CD4-positive, alpha-beta memory T cell (primary cell): Measurements from ENCODE around the gene DYNLRB1. TPM values are rescaled to one million over a fixed set of nuclear protein-coding genes. Genes with fewer than 3 reads are reported as not detected.

Experiments used
- CTCF ChIA-PET: fragments of 350-600 bp; sonication (Branson Sonifier 250); formaldehyde crosslinking; loops from one replicate; lab custom pipeline; 2021; ENCODE audit warnings: inconsistent platforms; ENCODE audit not compliant: partially characterized antibody; lab: Charles Lee
- POLR2A ChIA-PET: fragments of 350-600 bp; sonication (Branson Sonifier 250); formaldehyde crosslinking; loops from one replicate; lab custom pipeline; 2021; ENCODE audit not compliant: partially characterized antibody; lab: Charles Lee
- DNase-seq, 5 donors: peaks; one replicate each; pipeline versions ENCODE4 v3.0.0 to v3.0.0-alpha.2; 2020 to 2022; ENCODE audit warnings: mixed read lengths in 1 of 5
- H3K27ac ChIP-seq: one replicate; pipeline ENCODE4 v1.7.0; 2013; ENCODE audit warnings: low read depth, low read length
- H3K27me3 ChIP-seq: 2 replicates; pipeline ENCODE4 v1.7.0; 2013; ENCODE audit warnings: mild to moderate bottlenecking, low read length, moderate library complexity; ENCODE audit not compliant: insufficient read depth
- H3K36me3 ChIP-seq: 2 replicates; pipeline ENCODE4 v1.7.0; 2013; ENCODE audit warnings: mild to moderate bottlenecking, low read length, moderate library complexity; ENCODE audit not compliant: insufficient read depth
- H3K4me1 ChIP-seq: 2 replicates; pipeline ENCODE4 v1.7.0; 2013; ENCODE audit warnings: mild to moderate bottlenecking, low read length, moderate library complexity; ENCODE audit not compliant: insufficient read depth
- H3K4me3 ChIP-seq, 2 donors: one replicate each; pipeline ENCODE4 v1.7.0; 2013; ENCODE audit warnings: low read length in 2 of 2, mild to moderate bottlenecking in 1 of 2
- H3K9me3 ChIP-seq, 2 donors: one replicate each; pipeline ENCODE4 v1.7.0; 2013; ENCODE audit warnings: low read length in 2 of 2, control low read depth in 1 of 2; ENCODE audit not compliant: control insufficient read depth in 1 of 2
- H3K27ac Mint-ChIP-seq, 7 donors: one replicate each; pipeline ENCODE4 v1.8.0; 2020 to 2021; ENCODE audit warnings: mixed read lengths in 7 of 7, mild to moderate bottlenecking in 6 of 7, inconsistent platforms in 3 of 7, moderate library complexity in 3 of 7
- H3K27me3 Mint-ChIP-seq, 2 donors: one replicate each; pipeline ENCODE4 v1.8.0; 2020 to 2021; ENCODE audit warnings: mixed read lengths in 2 of 2
- H3K36me3 Mint-ChIP-seq, 2 donors: one replicate each; pipeline ENCODE4 v1.8.0; 2020 to 2021; ENCODE audit warnings: mixed read lengths in 2 of 2, inconsistent platforms in 1 of 2, mild to moderate bottlenecking in 1 of 2
- H3K4me1 Mint-ChIP-seq, 4 donors: one replicate each; pipeline ENCODE4 v1.8.0; 2020 to 2021; ENCODE audit warnings: mixed read lengths in 4 of 4, mild to moderate bottlenecking in 1 of 4
- H3K4me3 Mint-ChIP-seq, 8 donors: one replicate each; pipeline ENCODE4 v1.8.0; 2020 to 2021; ENCODE audit warnings: mixed read lengths in 8 of 8, mild to moderate bottlenecking in 7 of 8, moderate library complexity in 6 of 8, inconsistent platforms in 3 of 8
- H3K9me3 Mint-ChIP-seq, 8 donors: one replicate each; pipeline ENCODE4 v1.8.0; 2020 to 2021; ENCODE audit warnings: mixed read lengths in 8 of 8, mild to moderate bottlenecking in 5 of 8, inconsistent platforms in 3 of 8, moderate library complexity in 1 of 8
- intact Hi-C: fragments of 100-400 bp; cut with micrococcal nuclease; formaldehyde crosslinking; loops from one replicate; pipeline ENCODE4 v1.15.1; 2023
- polyA plus RNA-seq, 2 donors: library from polyadenylated mRNA; unstranded; fragments of 300-500 nt; fragmentation: Illumina TruSeq; gene quantifications; one replicate each; pipeline ENCODE4 v1.2.3, GENCODE V29; 2021
- total RNA-seq, 2 experiments: library from RNA; stranded (reverse); gene quantifications; one replicate each; pipeline ENCODE4 v1.2.3, GENCODE V29; 2021

The DYNLRB1 gene
- total and polyA plus RNA-seq, 4 experiments from 2014 or later, result 75.5 to 311 (median 159) TPM

GRCh38 chr20:34585019-34585418, 68.8 kb downstream of the DYNLRB1 start:
- H3K4me1 ChIP-seq, result peaks cover 21% of the 10 kb centered on the region
- H3K36me3 ChIP-seq, result peaks cover 12% of the 10 kb centered on the region
- no peak for DNase-seq
- peaks cover 13 to 23% (median 20%) of the 10 kb centered on the region in 4 donors for H3K4me1 Mint-ChIP-seq
- H3K27ac Mint-ChIP-seq, result no peak overlapping the region
- H3K36me3 Mint-ChIP-seq, result peaks cover 29 to 37% of the 10 kb centered on the region in 2 donors
- no peaks in the 10 kb centered on the region for H3K9me3 ChIP-seq
- no peaks in the 10 kb centered on the region for H3K27me3 ChIP-seq
- H3K27me3 Mint-ChIP-seq, result no peaks in the 10 kb centered on the region
- no peak overlapping the region for H3K27ac ChIP-seq
- intact Hi-C loops, result no loop called here
- CTCF ChIA-PET, result interaction anchor here (0.6 kb wide), 1 partner anchor 396 kb away, joined by 3 read pairs; no protein-coding TSS in a partner anchor
- no peak overlapping the region for H3K4me3 Mint-ChIP-seq
- POLR2A ChIA-PET, result no interaction called here
- no peaks in the 10 kb centered on the region for H3K9me3 Mint-ChIP-seq
- no peak overlapping the region for H3K4me3 ChIP-seq

GRCh38 chr20:34586488-34587163, 70.4 kb downstream of the DYNLRB1 start:
- peaks cover 5% of the 10 kb centered on the region for H3K4me1 ChIP-seq
- Mint-ChIP-seq H3K4me3 (no peak overlapping the region), H3K27me3 (no peaks in the 10 kb centered on the region), H3K9me3 (no peaks in the 10 kb centered on the region), H3K27ac (peak overlapping the region in 2 of 7 donors; percentile 4 to 12), H3K4me1 (peaks cover 3 to 7% (median 5%) of the 10 kb centered on the region in 4 donors), H3K36me3 (peaks cover 15 to 29% of the 10 kb centered on the region in 2 donors)
- no peak overlapping the region for H3K27ac ChIP-seq
- ChIA-PET CTCF (no interaction called here), POLR2A (no interaction called here)
- H3K9me3 ChIP-seq, result no peaks in the 10 kb centered on the region
- peaks cover 12% of the 10 kb centered on the region for H3K36me3 ChIP-seq
- no peak for DNase-seq
- no peak overlapping the region for H3K4me3 ChIP-seq
- no peaks in the 10 kb centered on the region for H3K27me3 ChIP-seq
- intact Hi-C loops, result no loop called here

Other genes with a start within 250 kb of the DYNLRB1 start
- 10 to 100 TPM; 23.1 to 24.2 TPM for gene AHCY, start 213.1 kb upstream of the DYNLRB1 start, total RNA-seq
- 10 to 100 TPM; 21.2 to 30.6 TPM for gene AHCY, start 213.1 kb upstream of the DYNLRB1 start, polyA plus RNA-seq
- 10 to 100 TPM; 59.3 to 68.9 TPM for gene ITCH, start 153.1 kb upstream of the DYNLRB1 start, total RNA-seq
- gene ITCH, start 153.1 kb upstream of the DYNLRB1 start, polyA plus RNA-seq, result 10 to 100 TPM in 1 of 2 donors, 1 to 10 TPM in 1; 9.7 to 25.2 TPM
- gene MAP1LC3A, start 42.3 kb downstream of the DYNLRB1 start, total RNA-seq, result 1 to 10 TPM; 2.1 to 2.8 TPM
- gene MAP1LC3A, start 42.3 kb downstream of the DYNLRB1 start, polyA plus RNA-seq, result 1 to 10 TPM; 3.7 to 7.9 TPM
- 10 to 100 TPM; 15.1 to 18.2 TPM for gene PIGU, start 160.7 kb downstream of the DYNLRB1 start, total RNA-seq
- 10 to 100 TPM; 24.1 to 34.2 TPM for gene PIGU, start 160.7 kb downstream of the DYNLRB1 start, polyA plus RNA-seq
- gene TP53INP2, start 187.9 kb downstream of the DYNLRB1 start, total RNA-seq, result 1 to 10 TPM in 1 of 2 experiments, under 1 TPM in 1; 0.86 to 1.2 TPM
- gene TP53INP2, start 187.9 kb downstream of the DYNLRB1 start, polyA plus RNA-seq, result under 1 TPM in 1 of 2 donors, not detected in 1; 0.23 TPM